D721Med (cell line): ENCODE data around the gene ARF1.

Source experiments
- DNase-seq: peaks from one replicate; pipeline ENCODE4 v3.0.0; 2011; ENCODE audit warnings: low spot score; ENCODE audit not compliant: insufficient read length
- FAIRE-seq: peaks from 2 replicates; lab custom pipeline; 2011; peaks lifted over from hg19 to GRCh38; lab: Jason Lieb, UNC
- TF ChIP-seq, protein P1 (sequence below): IDR thresholded peaks from 2 replicates; pipeline ENCODE4 v1.5.1; 2012; ENCODE audit warnings: mild to moderate bottlenecking, control low read depth; ENCODE audit not compliant: insufficient read depth; ENCODE audit errors: missing control alignments

Gene ARF1

DNA sequence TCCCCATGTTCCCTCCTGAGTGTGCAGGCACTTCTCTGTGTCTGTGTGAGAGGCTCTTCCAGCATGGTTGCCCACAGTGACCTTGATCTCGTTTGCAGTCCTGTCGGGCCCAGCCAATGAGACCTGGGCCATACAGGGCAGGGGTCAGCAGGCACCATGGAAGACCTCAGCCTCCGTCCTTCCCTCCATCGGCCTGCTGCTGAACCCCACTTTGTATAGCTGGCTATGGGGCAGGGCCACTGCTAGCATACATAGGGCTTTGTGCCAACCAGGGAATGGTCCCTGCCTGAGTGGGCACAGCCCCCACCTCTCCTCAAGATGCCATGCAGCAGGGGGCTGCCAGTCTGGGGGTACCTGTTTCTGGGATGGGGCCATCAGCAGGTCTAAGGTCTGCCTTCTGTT lies 16.8 kb downstream of the ARF1 start:
- TF ChIP-seq, protein P1, sequence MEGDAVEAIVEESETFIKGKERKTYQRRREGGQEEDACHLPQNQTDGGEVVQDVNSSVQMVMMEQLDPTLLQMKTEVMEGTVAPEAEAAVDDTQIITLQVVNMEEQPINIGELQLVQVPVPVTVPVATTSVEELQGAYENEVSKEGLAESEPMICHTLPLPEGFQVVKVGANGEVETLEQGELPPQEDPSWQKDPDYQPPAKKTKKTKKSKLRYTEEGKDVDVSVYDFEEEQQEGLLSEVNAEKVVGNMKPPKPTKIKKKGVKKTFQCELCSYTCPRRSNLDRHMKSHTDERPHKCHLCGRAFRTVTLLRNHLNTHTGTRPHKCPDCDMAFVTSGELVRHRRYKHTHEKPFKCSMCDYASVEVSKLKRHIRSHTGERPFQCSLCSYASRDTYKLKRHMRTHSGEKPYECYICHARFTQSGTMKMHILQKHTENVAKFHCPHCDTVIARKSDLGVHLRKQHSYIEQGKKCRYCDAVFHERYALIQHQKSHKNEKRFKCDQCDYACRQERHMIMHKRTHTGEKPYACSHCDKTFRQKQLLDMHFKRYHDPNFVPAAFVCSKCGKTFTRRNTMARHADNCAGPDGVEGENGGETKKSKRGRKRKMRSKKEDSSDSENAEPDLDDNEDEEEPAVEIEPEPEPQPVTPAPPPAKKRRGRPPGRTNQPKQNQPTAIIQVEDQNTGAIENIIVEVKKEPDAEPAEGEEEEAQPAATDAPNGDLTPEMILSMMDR: no peak
- DNase-seq (peak; percentile 13), FAIRE-seq (no peak)

DNA sequence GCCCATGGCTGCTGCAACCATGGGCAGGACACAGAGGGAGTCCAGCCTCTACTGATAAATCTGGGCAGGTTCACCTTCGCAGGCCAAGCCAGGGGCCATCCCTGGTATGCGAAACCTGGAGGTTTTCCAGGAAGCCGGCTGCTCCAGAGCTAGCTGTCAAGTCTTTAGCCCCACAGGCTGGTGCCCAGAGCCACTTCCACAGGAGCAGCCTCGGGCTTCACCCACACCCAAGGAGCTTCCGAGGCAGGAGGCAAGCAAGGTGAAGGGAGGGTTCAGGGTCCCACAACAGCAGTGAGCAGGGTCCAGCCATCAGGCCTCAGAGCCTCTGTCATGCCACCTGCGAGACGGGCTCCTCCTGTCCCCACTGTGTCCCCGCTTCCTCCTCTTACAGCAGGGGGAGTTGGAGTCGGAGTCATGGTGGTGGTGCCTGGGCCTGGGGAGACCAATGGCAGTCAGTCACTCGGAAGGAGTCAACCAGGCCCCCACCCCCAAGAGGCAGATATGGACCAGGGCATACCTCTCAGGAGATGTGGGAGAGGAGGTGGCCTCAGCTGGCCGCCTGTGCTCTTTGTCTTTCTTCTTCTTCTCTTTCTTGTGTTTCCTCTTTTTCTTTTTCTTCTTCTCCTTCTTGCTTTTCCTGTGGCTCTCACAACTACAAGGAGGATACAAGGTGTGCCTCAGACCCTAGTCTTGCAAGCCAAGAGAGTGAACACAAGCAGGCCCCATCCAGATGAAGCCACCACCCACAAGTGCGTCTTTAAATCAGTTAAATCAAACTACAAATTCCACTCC lies 18.5 kb downstream of the ARF1 start:
- FAIRE-seq: no peak
- DNase-seq: peak; percentile 21
- TF ChIP-seq, protein P1: no peak

DNA sequence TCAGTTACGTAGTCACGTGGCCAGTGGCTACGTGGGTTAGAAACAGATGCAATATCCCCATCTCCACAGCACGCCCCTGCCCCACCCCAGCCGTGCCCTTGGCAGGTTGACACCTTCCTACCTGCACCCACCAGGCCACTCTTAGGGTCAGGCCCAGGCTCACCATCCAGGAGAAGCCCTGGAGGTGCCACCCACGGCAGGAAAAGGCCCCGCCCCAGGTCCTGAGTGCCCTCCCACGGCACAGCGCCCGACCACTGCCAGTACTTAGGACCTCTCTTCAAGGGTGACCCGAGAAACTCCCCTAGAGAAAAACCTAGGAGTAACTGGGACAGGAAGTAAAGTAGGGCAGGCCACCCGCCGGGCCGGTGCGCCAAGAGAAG lies 19.1 kb downstream of the ARF1 start:
- FAIRE-seq (no peak), DNase-seq (peak; percentile 38)
- TF ChIP-seq, protein P1: no peak

DNA sequence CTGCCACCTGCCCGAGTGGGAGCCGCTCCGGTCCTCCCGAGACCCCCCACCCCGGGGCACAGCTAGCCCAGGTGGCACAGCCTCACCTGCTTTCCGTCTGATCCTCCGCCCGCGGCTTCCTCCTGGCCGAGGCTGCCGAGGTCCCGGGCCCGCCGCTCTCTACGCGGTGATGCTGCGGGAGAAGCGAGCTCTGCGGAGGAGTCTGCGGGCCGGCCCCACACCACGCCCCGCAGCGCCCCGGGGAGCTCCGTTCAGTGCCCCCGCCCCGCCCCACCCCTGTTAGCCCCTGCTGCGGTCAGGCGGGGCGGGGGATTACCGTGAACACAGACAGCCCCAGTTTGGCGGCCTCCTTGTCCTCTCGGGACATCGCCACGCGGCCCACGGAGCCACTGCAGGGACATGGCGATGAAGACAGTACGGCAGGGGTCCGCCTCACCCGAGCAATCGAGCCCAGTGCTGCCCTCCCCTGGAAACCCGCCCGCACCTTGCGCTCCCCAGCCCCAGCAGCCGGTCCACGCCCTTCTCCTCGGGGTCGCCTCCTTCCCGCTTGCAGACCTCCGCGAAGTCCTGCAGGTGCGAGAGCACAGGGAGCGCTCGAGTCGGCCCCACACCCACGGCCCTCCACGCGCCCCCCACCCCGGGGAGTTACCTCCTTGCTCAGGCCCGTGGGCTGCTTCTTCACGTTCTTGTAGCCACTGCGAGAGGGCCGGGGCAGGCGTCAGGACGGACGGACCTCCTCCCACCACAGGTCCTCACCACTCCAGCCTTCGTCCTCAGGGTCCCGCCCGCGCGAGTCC lies 19.7 kb downstream of the ARF1 start:
- DNase-seq: peak; percentile 59
- FAIRE-seq: no peak
- TF ChIP-seq, protein P1: peak; percentile 9

DNA sequence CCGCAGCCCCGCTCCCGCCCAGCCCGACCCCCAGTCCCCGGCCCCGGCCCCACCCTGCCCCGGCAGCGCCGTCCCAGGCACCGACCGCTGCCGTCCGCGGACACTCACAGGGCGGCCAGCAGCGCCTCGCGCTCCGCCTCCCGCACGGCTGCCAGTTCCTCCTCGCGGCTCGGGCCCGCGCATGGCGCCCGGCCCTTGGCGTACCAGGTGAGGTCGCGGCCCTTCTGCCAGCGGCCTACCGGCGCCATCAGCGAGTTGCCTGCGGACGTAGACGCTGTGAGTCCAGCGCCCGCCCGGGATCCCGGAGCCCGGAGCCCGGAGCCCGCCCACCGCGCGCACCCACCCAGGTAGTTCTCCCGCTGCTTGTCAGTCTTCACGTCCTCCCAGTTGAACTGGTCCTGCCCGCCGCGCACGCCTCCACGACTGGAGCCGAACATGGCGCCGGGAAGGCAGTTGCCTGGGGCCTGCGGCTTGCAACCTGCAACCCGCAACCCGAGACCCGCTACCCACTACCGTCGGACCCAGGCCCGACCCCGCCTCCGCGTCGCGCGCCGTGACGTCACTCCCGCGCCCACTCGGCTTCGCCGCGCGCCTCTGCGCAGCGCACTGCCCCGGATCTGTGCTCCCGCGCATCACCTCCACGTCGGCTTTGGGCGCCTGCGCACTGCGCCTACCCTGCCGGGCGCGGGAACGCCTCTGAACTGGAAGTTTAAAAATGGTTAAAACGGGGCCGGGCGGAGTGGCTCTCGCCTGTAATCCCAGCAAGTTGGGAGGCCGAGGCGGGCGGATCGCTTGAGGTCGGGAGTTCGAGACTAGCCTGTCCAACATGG lies 20.5 kb downstream of the ARF1 start, which contains the start of gene C1orf35:
TSS of gene C1orf35 (minus strand) at position 535 of the 830 bp plus-strand sequence. CDS start at position 437, 98 bp downstream.
- no peak for FAIRE-seq
- TF ChIP-seq, protein P1: no peak

DNA sequence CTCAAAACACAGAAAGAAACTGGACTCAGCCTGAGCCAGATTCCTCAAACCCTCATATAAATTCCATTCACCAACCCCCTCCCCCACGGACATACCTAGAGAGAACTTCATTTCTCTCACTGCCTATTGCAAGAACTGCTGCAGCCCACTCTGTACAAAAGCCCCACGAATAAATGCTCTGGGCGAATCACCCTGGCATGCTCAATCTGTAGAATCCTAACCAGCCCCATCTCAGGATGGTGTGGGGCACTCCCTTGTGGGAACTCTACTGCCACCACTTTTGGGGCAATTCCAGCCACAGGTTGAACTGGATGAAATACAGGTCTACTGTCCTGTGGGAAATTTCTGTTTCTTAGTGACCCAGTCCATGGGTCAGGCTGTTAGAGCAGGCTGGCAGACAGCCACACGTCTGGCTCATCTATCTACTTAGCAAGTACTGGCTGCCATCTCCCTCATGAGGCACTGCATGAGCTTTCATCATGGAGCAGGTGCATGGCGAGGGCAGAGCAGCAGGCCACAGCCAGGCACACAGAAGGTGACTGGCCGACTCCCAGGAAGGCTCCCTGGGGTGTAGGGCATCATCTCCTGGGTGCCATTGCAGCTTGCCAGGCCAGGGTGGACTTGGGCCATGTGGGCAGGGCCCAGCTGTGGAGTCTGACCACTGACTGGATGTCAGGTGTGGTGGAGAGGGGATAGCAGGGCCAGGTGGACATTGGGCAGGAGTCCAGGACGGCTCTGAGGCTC lies 22.2 kb downstream of the ARF1 start:
- TF ChIP-seq, protein P1: no peak
- FAIRE-seq: no peak
- peak; percentile 18 for DNase-seq

More for the DNA sequence above, 20.5 kb downstream of the ARF1 start, which contains the start of gene C1orf35:
- peak; percentile 100 for DNase-seq
